Measurements from ENCODE around the gene HNRNPL. TPM values are rescaled to one million over a fixed set of nuclear protein-coding genes. Genes with fewer than 3 reads are reported as not detected.
"Not testable (repeated sequence)": the region's sequence is repeated elsewhere in the genome, so short reads cannot be mapped to it uniquely, and the experiment has no call there.

HNRNPL gene
- total and polyA plus RNA-seq, 10 of the 15 experiments (the other 5 are each of a cell fraction or from before 2014, with no cell fraction given), result 32.5 to 512 (median 306) TPM

- RAD21 ChIA-PET (ENCODE audit: unreplicated experiment); H4K20me1 ChIP-seq (ENCODE audit: control insufficient read depth, insufficient read depth); ATAC-seq; H3K27me3 ChIP-seq (replicated peaks in 1 of 2; ENCODE audit: control insufficient read depth in 2 of 2, insufficient read depth in 2 of 2, low read length in 1 of 2); CTCF ChIA-PET; BruUV-seq (replicated peaks); H3K79me2 ChIP-seq (ENCODE audit: control insufficient read depth, insufficient read depth, low read length); FAIRE-seq; H3K4me3 ChIP-seq; H3K27ac ChIP-seq (ENCODE audit: control insufficient read depth, insufficient read depth); H3K36me3 ChIP-seq (ENCODE audit: control insufficient read depth in 2 of 2, insufficient read depth in 2 of 2, low read length in 1 of 2); H3K9me3 ChIP-seq (replicated peaks; ENCODE audit: control insufficient read depth, insufficient read depth, low read length); H2AFZ ChIP-seq (ENCODE audit: control insufficient read depth, low read depth, low read length); POLR2A ChIA-PET; intact Hi-C loops (cut with micrococcal nuclease; ENCODE audit: unreplicated experiment); DNase-seq (ENCODE audit: low read depth, low spot score); in situ Hi-C loops (cut with MboI); H3K9ac ChIP-seq (ENCODE audit: control insufficient read depth, insufficient read depth, low read length); H3K4me2 ChIP-seq (ENCODE audit: control insufficient read depth, insufficient read depth): not testable (repeated sequence)
- peaks cover 26% of the 10 kb centered on the region for H3K4me1 ChIP-seq (ENCODE audit: control insufficient read depth, insufficient read depth, low read length)
- WGBS (ENCODE audit: insufficient coverage, insufficient replicate concordance, low lambda C conversion rate, missing lambda C conversion rate), result 97% methylated on average over 20 of the region's 37 CpGs
- SMC1A ChIA-PET (ENCODE audit: uncharacterized antibody, unreplicated experiment), result interaction anchor here (3.2 kb wide), 1 partner anchor 12 kb away, joined by 39 read pairs; no protein-coding TSS in a partner anchor
These were observed 6.0 kb upstream of the HNRNPL start for GRCh38 chr19:38855751-38856150.

DNA sequence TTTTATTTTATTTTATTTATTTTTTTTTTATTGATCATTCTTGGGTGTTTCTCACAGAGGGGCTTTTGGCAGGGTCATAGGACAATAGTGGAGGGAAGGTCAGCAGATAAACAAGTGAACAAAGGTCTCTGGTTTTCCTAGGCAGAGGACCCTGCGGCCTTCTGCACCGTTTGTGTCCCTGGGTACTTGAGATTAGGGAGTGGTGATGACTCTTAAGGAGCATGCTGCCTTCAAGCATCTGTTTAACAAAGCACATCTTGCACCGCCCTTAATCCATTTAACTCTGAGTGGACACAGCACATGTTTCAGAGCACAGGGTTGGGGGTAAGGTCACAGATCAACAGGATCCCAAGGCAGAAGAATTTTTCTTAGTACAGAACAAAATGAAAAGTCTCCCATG, 5.2 kb upstream of the HNRNPL start:
- H3K27me3 ChIP-seq (replicated peaks in 1 of 2; ENCODE audit: control insufficient read depth in 2 of 2, insufficient read depth in 2 of 2, low read length in 1 of 2); H3K27ac ChIP-seq (ENCODE audit: control insufficient read depth, insufficient read depth); DNase-seq (ENCODE audit: low read depth, low spot score); BruUV-seq (replicated peaks); H3K9ac ChIP-seq (ENCODE audit: control insufficient read depth, insufficient read depth, low read length); SMC1A ChIA-PET (ENCODE audit: uncharacterized antibody, unreplicated experiment); H2AFZ ChIP-seq (ENCODE audit: control insufficient read depth, low read depth, low read length); H4K20me1 ChIP-seq (ENCODE audit: control insufficient read depth, insufficient read depth); ATAC-seq; H3K4me2 ChIP-seq (ENCODE audit: control insufficient read depth, insufficient read depth); intact Hi-C loops (cut with micrococcal nuclease; ENCODE audit: unreplicated experiment); CTCF ChIA-PET; in situ Hi-C loops (cut with MboI); POLR2A ChIA-PET; FAIRE-seq; H3K79me2 ChIP-seq (ENCODE audit: control insufficient read depth, insufficient read depth, low read length); H3K36me3 ChIP-seq (ENCODE audit: control insufficient read depth in 2 of 2, insufficient read depth in 2 of 2, low read length in 1 of 2); H3K4me3 ChIP-seq; H3K9me3 ChIP-seq (replicated peaks; ENCODE audit: control insufficient read depth, insufficient read depth, low read length): not testable (repeated sequence)
- peaks cover 26% of the 10 kb centered on the region for H3K4me1 ChIP-seq (ENCODE audit: control insufficient read depth, insufficient read depth, low read length)
- 100% methylated on average over 1 of the region's 3 CpGs for WGBS (ENCODE audit: insufficient coverage, insufficient replicate concordance, low lambda C conversion rate, missing lambda C conversion rate)
- RAD21 ChIA-PET (ENCODE audit: unreplicated experiment), result interaction anchor here (0.7 kb wide), 1 partner anchor 304 kb away, joined by 3 read pairs; no protein-coding TSS in a partner anchor
